ENCODE data around the gene SPTBN2.
A peak's percentile ranks its signal among the peaks of the same experiment; 100 is the strongest.

SPTBN2 gene

DNA sequence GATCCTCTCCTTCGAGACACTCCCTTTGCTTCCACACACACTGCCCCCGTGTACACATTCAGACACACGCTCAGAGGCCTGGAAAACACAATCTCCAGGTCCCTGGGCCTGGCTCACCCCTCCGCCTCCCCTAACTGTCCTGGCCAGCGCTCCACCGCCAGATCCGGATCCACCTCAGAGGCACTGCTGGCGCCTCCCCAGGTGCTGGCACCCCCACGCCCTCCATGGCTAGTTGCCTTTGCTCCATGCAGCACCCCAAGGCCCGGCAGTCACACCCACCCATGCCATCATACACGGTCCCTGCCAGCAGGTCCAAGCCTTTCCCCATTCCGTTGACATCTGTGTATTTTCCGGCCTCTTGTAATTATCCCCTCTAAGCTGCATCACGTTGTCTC lies 11.1 kb downstream of the SPTBN2 start:
- Mint-ChIP-seq H3K4me3 (no peak overlapping the region), H3K4me1 (peaks cover 18% of the 10 kb centered on the region), H3K36me3 (peaks cover 6% of the 10 kb centered on the region), H3K27ac (no peak overlapping the region), H3K9me3 (no peaks in the 10 kb centered on the region)
- DNase-seq (ENCODE audit: low spot score in 2 of 2) (no peak), ATAC-seq (no peak)

DNA sequence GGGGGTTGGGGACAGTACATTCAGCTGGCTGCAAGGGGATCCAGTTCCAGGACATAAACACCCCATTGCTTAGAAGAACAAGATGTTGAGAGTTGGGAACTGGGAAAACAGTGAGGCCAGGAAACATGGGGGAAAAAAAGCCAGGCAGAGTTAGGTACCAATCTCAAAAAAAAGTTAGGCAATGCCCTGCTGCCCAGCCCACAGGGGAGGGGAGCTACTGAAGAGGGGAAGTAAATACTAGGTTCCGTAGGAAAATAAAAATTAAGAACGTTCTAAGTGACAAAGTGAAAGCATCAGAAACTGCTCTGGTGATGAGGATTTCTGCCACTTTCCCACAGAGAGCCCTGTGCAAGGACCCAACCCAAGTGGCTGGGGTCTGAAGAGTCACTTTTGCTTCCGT lies 12.0 kb downstream of the SPTBN2 start:
- DNase-seq (ENCODE audit: low spot score in 2 of 2) (no peak), ATAC-seq (no peak)
- H3K36me3 Mint-ChIP-seq: peaks cover 6% of the 10 kb centered on the region
- H3K9me3 Mint-ChIP-seq: no peaks in the 10 kb centered on the region
- H3K27ac Mint-ChIP-seq: no peak overlapping the region
- H3K4me3 Mint-ChIP-seq: no peak overlapping the region
- peaks cover 18% of the 10 kb centered on the region for H3K4me1 Mint-ChIP-seq

DNA sequence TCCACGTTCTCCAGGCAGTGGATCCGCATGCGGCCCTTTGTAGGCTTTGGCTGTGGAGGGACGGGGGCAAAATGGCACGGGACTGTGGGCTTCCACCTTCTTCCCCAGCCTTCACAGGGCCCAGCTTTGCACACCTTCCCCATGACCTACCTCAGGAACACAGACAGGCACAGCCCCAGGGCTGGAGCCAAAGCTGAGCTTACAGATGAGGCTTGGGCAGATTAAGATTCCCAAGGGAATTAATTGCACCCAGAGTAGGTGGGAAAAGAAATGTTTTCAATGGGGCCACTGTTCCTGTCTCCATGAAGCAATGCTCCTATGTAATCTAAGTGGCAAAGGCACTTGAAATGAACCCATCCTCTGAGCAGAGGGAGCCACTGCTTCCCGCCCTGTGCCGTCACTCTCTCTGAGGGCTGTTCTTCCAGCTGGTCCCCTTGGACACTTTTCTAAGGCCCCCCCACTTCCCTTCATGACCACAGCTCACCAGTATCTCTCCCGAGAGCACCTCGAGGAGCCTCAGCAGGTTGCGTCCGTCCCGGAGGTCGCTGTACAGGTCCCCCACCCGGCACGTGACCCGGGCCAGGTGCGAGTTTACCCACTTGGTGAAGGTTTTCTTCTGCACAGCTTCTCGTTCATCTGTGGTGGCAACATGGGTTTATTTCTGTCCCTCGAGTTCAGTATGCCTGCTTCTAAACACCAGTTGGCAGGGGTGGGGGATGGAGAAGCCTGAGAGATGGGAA lies 13.5 kb downstream of the SPTBN2 start:
- Mint-ChIP-seq H3K9me3 (no peaks in the 10 kb centered on the region), H3K4me1 (peaks cover 14% of the 10 kb centered on the region), H3K4me3 (no peak overlapping the region), H3K36me3 (peaks cover 6% of the 10 kb centered on the region), H3K27ac (no peak overlapping the region)
- DNase-seq (ENCODE audit: low spot score in 2 of 2): no peak
- ATAC-seq: no peak

DNA sequence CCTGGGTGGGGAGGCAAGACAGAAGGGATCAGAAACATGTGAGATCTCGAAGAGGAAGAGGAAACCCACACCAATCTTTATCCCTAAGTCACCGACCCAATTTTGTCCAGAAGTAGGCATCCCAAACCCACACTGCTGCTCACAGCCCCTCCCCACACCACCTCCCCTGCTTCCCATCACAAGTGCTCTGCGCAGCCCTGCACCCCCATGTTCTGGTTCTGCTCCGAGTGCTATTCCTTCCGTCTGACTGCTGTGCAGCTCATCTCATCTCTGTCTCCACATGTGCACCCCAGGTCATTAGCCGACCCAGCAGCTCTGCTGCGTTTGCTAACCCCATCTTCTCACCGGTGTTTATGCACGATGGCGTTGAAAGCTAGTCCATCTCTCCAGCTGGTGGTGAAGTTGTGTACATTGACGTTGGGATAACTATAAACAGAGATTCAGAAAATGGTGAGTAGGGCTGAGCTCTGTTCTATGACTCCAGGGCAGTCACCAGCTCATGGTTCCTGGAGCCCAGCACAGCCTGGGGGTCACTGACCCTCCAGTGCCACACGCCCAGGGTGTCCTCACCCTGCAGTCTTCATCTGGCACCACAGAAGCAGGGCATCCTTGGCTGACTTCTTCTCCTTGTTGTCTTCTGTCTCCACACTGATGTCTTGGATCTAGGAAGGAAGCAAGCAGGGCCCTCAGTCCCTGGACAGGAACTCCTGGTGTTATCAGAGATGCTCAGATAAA lies 15.1 kb downstream of the SPTBN2 start:
- no peaks in the 10 kb centered on the region for H3K36me3 Mint-ChIP-seq
- DNase-seq (ENCODE audit: low spot score in 2 of 2) (no peak), ATAC-seq (no peak)
- H3K27ac Mint-ChIP-seq: peak overlapping the region; percentile 55
- H3K4me3 Mint-ChIP-seq: no peak overlapping the region
- no peaks in the 10 kb centered on the region for H3K9me3 Mint-ChIP-seq
- H3K4me1 Mint-ChIP-seq: no peaks in the 10 kb centered on the region

DNA sequence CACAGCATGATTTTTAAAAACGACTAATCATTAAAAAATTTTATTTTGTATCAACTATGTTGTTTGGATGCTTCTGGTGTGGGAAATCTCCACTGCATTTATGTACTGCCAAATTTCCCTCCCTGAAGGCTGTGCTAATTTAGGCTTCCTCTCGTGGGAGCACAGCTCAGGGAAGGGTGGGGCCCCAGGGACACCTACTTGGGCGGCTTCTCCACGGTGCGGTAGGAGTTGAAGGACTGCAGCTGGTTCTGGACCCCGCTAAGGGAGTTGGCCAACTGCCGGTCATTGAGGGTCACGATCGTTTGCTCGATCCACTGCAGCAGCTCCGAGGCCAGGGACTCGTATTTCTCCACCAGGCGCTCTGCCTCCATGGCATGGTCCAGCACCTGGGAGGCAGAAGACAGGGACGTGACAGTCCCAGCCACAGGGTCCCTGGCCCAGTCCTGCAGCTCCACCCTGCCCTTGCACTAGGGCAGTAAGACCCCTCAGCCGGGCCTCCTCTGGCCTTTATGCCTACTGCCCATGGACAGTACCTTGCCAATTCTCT lies 18.6 kb downstream of the SPTBN2 start:
- ATAC-seq: no peak

DNA sequence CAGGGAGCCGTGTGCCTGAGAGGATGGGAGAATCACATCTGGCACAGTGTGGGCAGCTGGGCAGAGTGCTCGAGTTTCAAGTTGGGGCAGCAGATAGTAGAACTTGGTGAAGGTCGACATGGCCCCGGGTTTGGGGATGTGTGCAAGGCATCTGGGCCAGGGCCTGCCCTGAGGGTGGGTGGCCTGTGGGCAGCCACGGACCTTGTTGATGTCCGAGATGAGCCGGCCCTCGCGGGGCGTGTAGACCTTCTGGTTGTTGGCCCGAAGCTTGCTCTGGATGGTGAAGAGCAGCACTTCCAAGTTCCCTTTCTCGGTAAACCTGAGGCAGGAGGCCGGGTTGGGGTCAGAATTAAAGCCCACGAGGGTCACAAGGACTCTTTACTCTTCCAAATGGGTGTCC lies 20.3 kb downstream of the SPTBN2 start:
- no peaks in the 10 kb centered on the region for H3K36me3 Mint-ChIP-seq
- no peaks in the 10 kb centered on the region for H3K4me1 Mint-ChIP-seq
- no peak for DNase-seq (ENCODE audit: low spot score in 2 of 2)
- H3K4me3 Mint-ChIP-seq: no peak overlapping the region
- ATAC-seq: no peak
- no peak overlapping the region for H3K27ac Mint-ChIP-seq
- no peaks in the 10 kb centered on the region for H3K9me3 Mint-ChIP-seq

More for the DNA sequence above, 18.6 kb downstream of the SPTBN2 start:
- Mint-ChIP-seq H3K9me3 (no peaks in the 10 kb centered on the region), H3K36me3 (no peaks in the 10 kb centered on the region), H3K27ac (no peak overlapping the region), H3K4me1 (no peaks in the 10 kb centered on the region), H3K4me3 (no peak overlapping the region)
- DNase-seq (ENCODE audit: low spot score in 2 of 2): no peak

DNA sequence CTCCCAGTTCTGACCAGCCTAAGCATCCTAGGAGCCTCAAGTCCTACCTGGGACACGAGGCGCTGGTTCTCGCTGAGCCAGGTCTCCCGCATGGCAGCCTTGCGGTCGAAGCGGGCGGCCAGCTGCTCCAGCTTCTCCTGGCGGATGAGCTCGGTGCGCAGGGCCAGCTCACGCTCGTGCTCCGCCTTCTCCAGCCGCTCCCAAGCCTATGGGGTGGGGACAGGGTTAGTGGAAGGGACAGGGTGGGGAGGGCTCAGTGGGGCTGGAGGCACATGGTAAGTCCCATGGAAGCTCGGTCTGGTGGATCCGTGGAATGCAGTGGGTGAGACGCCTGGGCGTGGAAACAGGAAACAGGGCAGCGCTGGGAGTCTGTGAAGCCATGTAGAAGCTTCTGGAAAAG lies 20.9 kb downstream of the SPTBN2 start:
- DNase-seq (ENCODE audit: low spot score in 2 of 2) (no peak), ATAC-seq (no peak)
- Mint-ChIP-seq H3K36me3 (no peaks in the 10 kb centered on the region), H3K9me3 (no peaks in the 10 kb centered on the region), H3K4me3 (no peak overlapping the region), H3K4me1 (no peaks in the 10 kb centered on the region), H3K27ac (no peak overlapping the region)

DNA sequence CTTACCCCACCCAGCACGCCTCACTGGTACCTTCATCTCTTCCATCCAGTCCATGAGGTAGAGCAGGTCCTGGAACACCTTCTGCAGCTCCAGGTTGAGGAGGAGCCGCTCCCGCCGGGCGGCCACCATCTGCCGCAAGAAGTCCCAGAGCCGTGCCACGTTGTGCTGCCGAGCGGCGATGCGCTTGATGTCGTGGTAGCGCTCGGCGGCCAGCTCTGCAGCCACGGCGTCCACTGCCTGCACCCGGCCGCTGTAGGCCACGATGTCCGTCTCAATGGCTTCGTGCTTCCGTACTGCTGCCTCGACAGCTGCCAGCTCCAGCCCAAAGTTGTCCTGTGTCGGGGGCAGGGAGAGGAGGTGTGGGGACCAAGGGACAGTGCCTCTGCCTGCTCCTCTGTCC lies 21.5 kb downstream of the SPTBN2 start:
- Mint-ChIP-seq H3K4me1 (no peaks in the 10 kb centered on the region), H3K9me3 (no peaks in the 10 kb centered on the region), H3K4me3 (no peak overlapping the region), H3K36me3 (no peaks in the 10 kb centered on the region), H3K27ac (no peak overlapping the region)
- DNase-seq (ENCODE audit: low spot score in 2 of 2) (no peak), ATAC-seq (no peak)

DNA sequence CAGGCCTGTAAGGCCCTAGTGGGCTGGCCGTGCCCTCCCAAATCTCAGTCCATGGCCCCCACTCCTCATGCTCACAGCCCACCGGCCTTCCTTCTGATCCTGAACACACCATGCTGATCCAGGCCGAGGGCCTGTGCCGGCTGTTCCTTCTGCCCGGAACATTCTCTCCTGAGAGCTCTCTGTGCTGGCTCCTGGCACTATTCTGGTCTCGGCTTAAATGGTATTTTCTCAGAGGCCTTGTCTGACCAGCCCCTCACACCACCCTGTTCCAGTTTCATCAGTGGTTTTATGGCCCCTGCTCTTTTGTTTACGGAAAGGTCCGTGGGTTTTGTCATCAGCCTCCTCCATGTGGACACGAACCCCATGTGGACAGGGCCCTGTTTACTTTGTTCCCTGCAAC lies 22.0 kb downstream of the SPTBN2 start:
- ATAC-seq (no peak), DNase-seq (ENCODE audit: low spot score in 2 of 2) (no peak)
- Mint-ChIP-seq H3K9me3 (no peaks in the 10 kb centered on the region), H3K4me1 (no peaks in the 10 kb centered on the region), H3K36me3 (no peaks in the 10 kb centered on the region), H3K27ac (no peak overlapping the region), H3K4me3 (no peak overlapping the region)

DNA sequence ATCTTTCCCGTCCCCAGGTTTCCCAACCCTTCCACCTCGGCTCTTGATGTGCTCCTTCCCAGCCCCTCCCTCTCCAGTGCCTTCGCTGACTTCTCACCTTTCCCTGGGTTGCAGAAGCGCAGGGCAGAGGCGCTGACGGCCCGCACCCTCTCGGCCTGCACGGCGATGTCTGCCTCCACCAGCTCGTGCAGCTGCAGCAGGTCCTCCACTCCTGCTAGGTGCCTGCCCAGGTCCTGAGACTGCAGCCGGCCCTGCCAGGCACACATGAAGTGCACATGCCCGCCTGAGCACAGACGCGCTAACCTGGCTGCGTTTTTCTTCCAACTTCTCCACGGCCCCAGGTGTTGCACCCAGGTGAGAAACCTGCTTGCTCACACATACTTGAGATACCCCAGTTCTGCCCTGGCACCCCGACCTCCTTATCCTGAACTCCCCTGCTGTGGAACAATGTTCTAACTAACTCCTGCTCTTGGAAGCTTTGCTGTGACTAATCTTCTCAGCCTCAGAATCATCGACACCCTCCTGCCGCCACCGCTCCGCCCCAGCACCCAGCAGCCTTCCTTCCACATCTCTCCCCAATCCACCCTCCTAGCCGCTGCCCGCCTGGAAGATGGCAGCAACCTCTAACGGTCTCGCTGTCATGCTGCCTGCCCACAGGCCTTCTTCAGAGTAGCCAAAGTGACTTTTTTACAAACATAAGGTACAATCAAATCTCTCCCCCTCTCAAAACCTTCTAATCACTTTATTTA lies 23.3 kb downstream of the SPTBN2 start:
- no peak overlapping the region for H3K27ac Mint-ChIP-seq
- no peaks in the 10 kb centered on the region for H3K9me3 Mint-ChIP-seq
- H3K4me3 Mint-ChIP-seq: no peak overlapping the region

DNA sequence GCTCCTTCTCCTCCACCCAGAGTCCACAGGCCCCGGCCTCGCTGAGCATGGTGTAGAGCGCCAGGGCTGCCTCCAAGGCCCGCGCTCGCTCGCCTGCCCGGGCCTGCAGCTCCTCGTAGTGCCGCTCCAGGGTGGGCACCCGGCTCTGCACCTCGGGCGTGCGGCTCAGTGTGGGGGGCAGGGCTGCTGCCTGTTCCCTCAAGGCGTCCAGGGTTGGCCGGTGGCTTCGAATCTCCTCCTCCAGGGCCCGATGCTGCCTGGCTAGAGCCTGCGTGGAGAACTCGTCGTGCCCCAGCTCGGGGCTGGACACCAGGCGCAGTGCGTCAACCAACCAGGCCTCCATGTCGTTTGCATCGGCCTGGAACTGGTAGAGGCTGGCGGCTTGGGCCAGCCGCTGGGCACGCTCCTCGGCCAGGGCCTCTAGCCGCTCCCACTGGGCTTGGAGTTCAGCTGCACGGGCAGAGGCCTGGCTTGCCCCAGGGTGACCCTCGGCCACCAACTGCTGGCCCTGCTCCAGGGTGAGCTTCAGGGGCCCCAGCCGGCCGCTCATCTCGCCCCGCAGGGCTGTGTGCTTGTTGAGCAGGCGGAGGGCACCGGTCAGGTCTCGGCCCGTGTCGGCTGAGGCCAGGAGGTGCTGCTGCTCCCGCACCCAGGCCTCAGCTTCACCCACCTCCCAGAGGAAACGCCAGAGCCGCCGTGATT lies 24.2 kb downstream of the SPTBN2 start:
- H3K4me3 Mint-ChIP-seq: no peak overlapping the region

More for the DNA sequence above, 23.3 kb downstream of the SPTBN2 start:
- H3K36me3 Mint-ChIP-seq: no peaks in the 10 kb centered on the region
- H3K4me1 Mint-ChIP-seq: no peaks in the 10 kb centered on the region
- DNase-seq (ENCODE audit: low spot score in 2 of 2) (no peak), ATAC-seq (no peak)

DNA sequence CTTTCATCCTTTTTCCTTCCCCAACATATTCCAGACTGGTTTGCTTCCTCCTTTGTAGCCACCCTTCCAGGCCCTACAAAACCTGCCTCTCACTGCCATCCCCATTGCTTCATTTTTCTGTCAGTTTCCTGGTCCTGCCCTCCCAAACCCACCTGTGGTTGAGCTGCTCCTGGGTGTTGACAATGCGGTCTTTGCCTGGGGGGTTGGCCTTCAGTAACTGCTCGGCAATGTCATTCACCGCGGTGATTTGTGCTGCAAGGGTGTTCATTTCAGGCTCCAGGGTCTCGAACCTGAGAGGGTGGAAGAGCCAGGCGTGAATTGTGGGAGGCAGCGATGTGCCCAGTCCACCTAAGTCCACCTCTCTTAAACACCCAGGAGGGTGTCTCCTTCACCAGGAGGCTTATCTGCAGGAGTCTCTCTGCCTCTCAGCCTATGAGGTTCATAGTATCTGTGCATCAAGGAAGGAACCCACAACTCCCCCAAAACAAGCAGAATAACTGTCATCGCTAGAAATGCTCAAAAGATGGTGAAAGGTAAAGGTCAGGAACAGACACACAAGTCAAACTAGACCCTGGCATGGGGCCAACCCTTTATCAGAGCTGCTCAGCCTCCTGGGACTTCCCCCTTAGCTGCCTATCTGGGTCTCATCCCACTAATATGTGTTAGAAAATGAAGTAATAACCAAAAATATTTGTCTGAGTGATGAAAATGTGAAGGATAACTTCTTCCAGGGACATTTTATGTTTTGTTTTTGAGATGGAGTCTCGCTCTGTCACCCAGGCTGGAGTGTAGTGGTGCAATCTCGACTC lies 27.4 kb downstream of the SPTBN2 start:
- Mint-ChIP-seq H3K27ac (no peak overlapping the region), H3K36me3 (no peaks in the 10 kb centered on the region), H3K9me3 (no peaks in the 10 kb centered on the region), H3K4me3 (no peak overlapping the region), H3K4me1 (no peaks in the 10 kb centered on the region)
- ATAC-seq (no peak), DNase-seq (ENCODE audit: low spot score in 2 of 2) (no peak)

More for the DNA sequence above, 24.2 kb downstream of the SPTBN2 start:
- ATAC-seq (peak; percentile 39), DNase-seq (ENCODE audit: low spot score in 2 of 2) (no peak)
- H3K9me3 Mint-ChIP-seq: no peaks in the 10 kb centered on the region
- no peak overlapping the region for H3K27ac Mint-ChIP-seq
- H3K36me3 Mint-ChIP-seq: no peaks in the 10 kb centered on the region
- no peaks in the 10 kb centered on the region for H3K4me1 Mint-ChIP-seq

DNA sequence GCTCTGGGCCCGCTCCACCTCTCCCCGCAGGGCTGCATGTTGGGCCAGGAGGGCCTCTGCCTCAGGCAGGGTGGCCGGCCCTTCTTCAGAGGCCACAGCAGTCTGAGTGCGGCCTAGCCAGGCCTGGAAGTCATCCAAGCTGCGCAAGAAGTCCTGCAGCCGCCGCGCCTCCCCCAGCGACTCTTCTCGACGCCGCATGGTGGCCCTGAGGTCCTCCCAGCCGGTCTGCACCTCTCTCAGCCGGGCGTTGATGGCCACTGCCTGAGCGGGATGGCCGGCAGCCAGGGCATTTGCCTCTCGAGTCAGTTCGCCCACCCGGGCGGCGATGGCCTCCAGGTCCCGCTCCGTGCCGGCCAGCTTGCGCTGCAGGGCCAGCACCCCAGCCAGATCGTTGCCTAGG lies 28.3 kb downstream of the SPTBN2 start:
- Mint-ChIP-seq H3K27ac (no peak overlapping the region), H3K36me3 (no peaks in the 10 kb centered on the region), H3K4me3 (no peak overlapping the region), H3K9me3 (no peaks in the 10 kb centered on the region), H3K4me1 (no peaks in the 10 kb centered on the region)
- DNase-seq (ENCODE audit: low spot score in 2 of 2) (no peak), ATAC-seq (no peak)

DNA sequence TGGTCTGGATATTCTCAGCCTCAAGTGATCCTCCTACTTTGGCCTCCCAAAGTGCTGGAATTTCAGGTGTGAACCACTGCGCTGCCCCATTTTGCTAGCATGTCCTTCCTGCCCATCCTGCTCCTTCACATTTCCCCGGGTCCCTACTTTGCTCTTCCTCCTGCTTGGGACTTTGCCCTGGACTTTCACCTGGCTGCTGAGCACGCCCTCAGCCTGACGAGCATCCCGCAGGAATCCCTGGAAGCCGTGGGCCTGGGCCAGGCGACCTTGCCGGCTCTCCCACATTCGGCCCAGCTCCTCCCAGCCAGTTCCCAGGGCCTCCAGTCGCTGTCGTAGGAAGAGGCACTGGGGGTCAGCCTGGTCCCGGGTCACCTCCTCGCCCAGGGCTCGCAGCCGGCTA lies 28.7 kb downstream of the SPTBN2 start:
- H3K9me3 Mint-ChIP-seq: no peaks in the 10 kb centered on the region
- DNase-seq (ENCODE audit: low spot score in 2 of 2) (no peak), ATAC-seq (no peak)
- no peak overlapping the region for H3K4me3 Mint-ChIP-seq
- H3K4me1 Mint-ChIP-seq: no peaks in the 10 kb centered on the region
- H3K36me3 Mint-ChIP-seq: no peaks in the 10 kb centered on the region
- H3K27ac Mint-ChIP-seq: no peak overlapping the region
